Mucosa of descending colon (tissue), 3 donors: ENCODE results near the gene PIKFYVE. TPM values are rescaled to one million over a fixed set of nuclear protein-coding genes. Genes with fewer than 3 reads are reported as not detected.
"Not testable (repeated sequence)": the region's sequence is repeated elsewhere in the genome, so short reads cannot be mapped to it uniquely, and the experiment has no call there.

Experiments
- ATAC-seq: fragments of 200-7000 bp; cut with Tn5 transposase; one replicate; pipeline ENCODE4 v1.9.1; 2020; ENCODE audit warnings: mild to moderate bottlenecking, moderate library complexity
- DNase-seq, 3 donors: peaks; one replicate each; pipeline ENCODE4 v3.0.0-alpha.2; 2020
- H3K36me3 ChIP-seq: fragments of 200-600 bp; one replicate; pipeline ENCODE4 v1.8.0; 2021; ENCODE audit warnings: low read depth, mild to moderate bottlenecking
- H3K4me1 ChIP-seq: fragments of 200-600 bp; one replicate; pipeline ENCODE4 v1.8.0; 2021; ENCODE audit warnings: low read depth, mild to moderate bottlenecking
- H3K4me3 ChIP-seq: fragments of 200-600 bp; one replicate; pipeline ENCODE4 v1.8.0; 2021; ENCODE audit warnings: mild to moderate bottlenecking
- H3K9me3 ChIP-seq: fragments of 200-600 bp; one replicate; pipeline ENCODE4 v1.8.0; 2021; ENCODE audit warnings: mild to moderate bottlenecking
- CTCF ChIP-seq: fragments of 200-600 bp; IDR thresholded peaks from one replicate; pipeline ENCODE4 v1.8.0; 2022; ENCODE audit warnings: antibody characterized with exemption, mild to moderate bottlenecking
- intact Hi-C, 2 donors: fragments of 100-400 bp; cut with DNase I in 1 of 2; cut with micrococcal nuclease in 1 of 2; formaldehyde crosslinking; loops; one replicate each; pipeline versions ENCODE4 v1.11.0 to v1.11.1; 2022; cut with DNase I, micrococcal nuclease
- total RNA-seq, 3 donors: library from RNA; stranded (reverse); fragmentation: NEBNext Ultra II Directional in 2 of 3; extraction: Animal tissue kit (Norgen Biotek cat#: 25700) in 2 of 3; gene quantifications; one replicate each; pipeline versions ENCODE4 v1.2.1 to v1.2.4, GENCODE V29; 2021 to 2023
- donor health status: DM: no; HTN: no; CAD: no; lungs with moderate emphysema.
- donor health status: DM: no; HTN: no; CAD: no.
- donor health status: DM: no; HTN: yes; CAD: no.

The PIKFYVE gene
- total RNA-seq, 3 donors from 2014 or later: 20.5 to 29.6 (median 25.2) TPM

GRCh38 chr2:208392300-208392699 is 126.2 kb downstream of the PIKFYVE start:
- Histone ChIP-seq H3K4me3 (no peak overlapping the region), H3K4me1 (no peaks in the 10 kb centered on the region), H3K9me3 (peaks cover 4% of the 10 kb centered on the region), H3K36me3 (no peaks in the 10 kb centered on the region)
- DNase-seq (no peak), ATAC-seq (no peak)
- intact Hi-C loops: no loop called here
- TF ChIP-seq CTCF: no peak

- H3K4me1 ChIP-seq, H3K9me3 ChIP-seq, H3K4me3 ChIP-seq, ATAC-seq, DNase-seq, H3K36me3 ChIP-seq, intact Hi-C loops: not testable (repeated sequence)
Observed at GRCh38 chr2:208396796-208397195, 130.7 kb downstream of the PIKFYVE start.

- intact Hi-C loops: no loop called here
- Histone ChIP-seq H3K4me1 (no peaks in the 10 kb centered on the region), H3K4me3 (no peak overlapping the region), H3K36me3 (no peaks in the 10 kb centered on the region), H3K9me3 (peaks cover 4% of the 10 kb centered on the region)
- ATAC-seq (no peak), DNase-seq (no peak)
- no peak for TF ChIP-seq CTCF
Observed at GRCh38 chr2:208399201-208399600, 133.1 kb downstream of the PIKFYVE start.

GRCh38 chr2:208406474-208407451 is 140.7 kb downstream of the PIKFYVE start, which contains the start of gene PTH2R:
Gene PTH2R, plus strand, starts transcription at chr2:208406792. Its CDS starts 252 bp downstream, at chr2:208407044.
- TF ChIP-seq CTCF: no peak
- Histone ChIP-seq H3K4me3 (no peak within 1 kb of the TSS), H3K9me3 (no peaks in the 10 kb centered on the region), H3K4me1 (peaks cover 4% of the 10 kb centered on the region), H3K36me3 (no peaks in the 10 kb centered on the region)
- DNase-seq (peak in 1 of 3 donors; percentile 50), ATAC-seq (no peak)
- intact Hi-C loops: no loop called here

GRCh38 chr2:208407667-208408066 is 141.6 kb downstream of the PIKFYVE start:
- no peaks in the 10 kb centered on the region for H3K36me3 ChIP-seq
- H3K9me3 ChIP-seq: no peaks in the 10 kb centered on the region
- no peak for TF ChIP-seq CTCF
- peaks cover 4% of the 10 kb centered on the region for H3K4me1 ChIP-seq
- ATAC-seq (no peak), DNase-seq (no peak)
- H3K4me3 ChIP-seq: no peak overlapping the region
- intact Hi-C loops: no loop called here

Other genes with a start within 250 kb of the PIKFYVE start
- 10 to 100 TPM in 2 of 3 donors, 1 to 10 TPM in 1; 9.7 to 21.1 (median 12.9) TPM for gene PLEKHM3, start 240.7 kb upstream of the PIKFYVE start, total RNA-seq
- gene CRYGD, start 141.7 kb upstream of the PIKFYVE start, total RNA-seq: not detected
- gene CRYGC, start 136.4 kb upstream of the PIKFYVE start, total RNA-seq: not detected
- not detected for gene CRYGB, start 120.1 kb upstream of the PIKFYVE start, total RNA-seq
- gene CRYGA, start 102.7 kb upstream of the PIKFYVE start, total RNA-seq: not detected
- not detected for gene C2orf80, start 76.2 kb upstream of the PIKFYVE start, total RNA-seq
- gene IDH1, start 11.2 kb upstream of the PIKFYVE start, total RNA-seq: 100 to 1,000 TPM; 105 to 233 (median 227) TPM
- under 1 TPM in 1 of 3 donors, not detected in 2; 0.09 TPM for gene PTH2R, start 140.5 kb downstream of the PIKFYVE start, total RNA-seq